Suprapubic skin (tissue), 4 donors: Measurements from ENCODE around the gene ARHGEF1. TPM values are rescaled to one million over a fixed set of nuclear protein-coding genes. Genes with fewer than 3 reads are reported as not detected.

Source experiments
- DNase-seq, 2 donors: peaks; one replicate each; pipeline ENCODE4 v3.0.0-alpha.2; 2019; ENCODE audit warnings: low spot score in 2 of 2
- H3K27ac ChIP-seq: fragments of 200-600 bp; sonication (generic); one replicate; pipeline ENCODE4 v1.5.1; 2019
- H3K27me3 ChIP-seq: fragments of 200-600 bp; sonication (generic); one replicate; pipeline ENCODE4 v1.5.1; 2019
- H3K36me3 ChIP-seq: fragments of 200-600 bp; sonication (generic); one replicate; pipeline ENCODE4 v1.5.1; 2019
- H3K4me1 ChIP-seq: fragments of 200-600 bp; sonication (generic); one replicate; pipeline ENCODE4 v1.5.1; 2019
- H3K4me3 ChIP-seq: fragments of 200-600 bp; sonication (generic); one replicate; pipeline ENCODE4 v1.5.1; 2019; ENCODE audit warnings: mild to moderate bottlenecking
- H3K9me3 ChIP-seq: fragments of 200-600 bp; sonication (generic); one replicate; pipeline ENCODE4 v1.5.1; 2019
- EP300 ChIP-seq: sonication (generic); formaldehyde crosslinking; IDR thresholded peaks from one replicate; pipeline ENCODE4 v1.6.1; 2017; ENCODE audit warnings: antibody characterized with exemption
- POLR2A ChIP-seq, 2 donors: fragments of 450-650 bp; IDR thresholded peaks; one replicate each; pipeline ENCODE4 v1.6.1; 2017; ENCODE audit warnings: antibody characterized with exemption in 2 of 2, mild to moderate bottlenecking in 2 of 2, moderate library complexity in 2 of 2
- POLR2AphosphoS5 ChIP-seq, 3 donors: sonication (generic); formaldehyde crosslinking; IDR thresholded peaks; one replicate each; pipeline ENCODE4 v1.6.1; 2017; ENCODE audit warnings: antibody characterized with exemption in 3 of 3
- WGBS: methylation state at CpG from one replicate; pipeline ENCODE4 v1.1.5; 2018; 5-methylcytosine and 5-hydroxymethylcytosine counted together
- total RNA-seq, 4 donors: library from RNA; depleted of rRNA; stranded (reverse); fragments of >200 nt; gene quantifications; one replicate each; pipeline ENCODE4 v1.1.0, GENCODE V29; 2016
- TF ChIP-seq, protein P1 (sequence below), 2 donors: fragments of 200-600 bp in 1 of 2; fragments of 450-650 bp in 1 of 2; sonication (generic) in 1 of 2; IDR thresholded peaks; one replicate each; pipeline ENCODE4 v1.5.1; 2016 to 2019; ENCODE audit warnings: antibody characterized with exemption in 2 of 2, mild to moderate bottlenecking in 1 of 2, moderate library complexity in 1 of 2

ARHGEF1 gene
- total RNA-seq, 4 donors from 2014 or later: 61.0 to 173 (median 72.1) TPM

DNA sequence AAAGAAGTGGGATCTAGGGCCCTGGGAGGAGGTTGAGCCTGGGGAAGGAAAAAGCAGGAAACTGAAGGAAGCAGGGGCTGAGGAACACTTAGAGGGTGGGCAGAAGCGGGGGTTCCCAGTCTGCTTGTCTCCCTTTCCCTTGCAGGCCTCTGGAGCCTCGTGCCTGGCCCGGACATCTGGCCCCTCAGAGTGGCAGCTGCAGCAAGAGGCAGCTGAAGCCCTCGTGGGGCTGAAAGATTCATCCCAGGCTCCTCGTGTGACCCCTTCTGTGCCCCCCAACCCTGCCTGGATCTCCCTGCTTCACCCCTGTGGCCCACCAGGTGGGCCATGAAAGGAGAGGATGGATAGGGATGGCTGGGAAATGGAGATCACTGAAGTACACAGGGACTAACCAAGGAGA is 32.6 kb upstream of the ARHGEF1 start:
- Histone ChIP-seq H3K27me3 (peaks cover 4% of the 10 kb centered on the region), H3K4me3 (no peak overlapping the region), H3K27ac (no peak overlapping the region), H3K9me3 (no peaks in the 10 kb centered on the region), H3K36me3 (no peaks in the 10 kb centered on the region), H3K4me1 (no peaks in the 10 kb centered on the region)
- TF ChIP-seq, protein P1, sequence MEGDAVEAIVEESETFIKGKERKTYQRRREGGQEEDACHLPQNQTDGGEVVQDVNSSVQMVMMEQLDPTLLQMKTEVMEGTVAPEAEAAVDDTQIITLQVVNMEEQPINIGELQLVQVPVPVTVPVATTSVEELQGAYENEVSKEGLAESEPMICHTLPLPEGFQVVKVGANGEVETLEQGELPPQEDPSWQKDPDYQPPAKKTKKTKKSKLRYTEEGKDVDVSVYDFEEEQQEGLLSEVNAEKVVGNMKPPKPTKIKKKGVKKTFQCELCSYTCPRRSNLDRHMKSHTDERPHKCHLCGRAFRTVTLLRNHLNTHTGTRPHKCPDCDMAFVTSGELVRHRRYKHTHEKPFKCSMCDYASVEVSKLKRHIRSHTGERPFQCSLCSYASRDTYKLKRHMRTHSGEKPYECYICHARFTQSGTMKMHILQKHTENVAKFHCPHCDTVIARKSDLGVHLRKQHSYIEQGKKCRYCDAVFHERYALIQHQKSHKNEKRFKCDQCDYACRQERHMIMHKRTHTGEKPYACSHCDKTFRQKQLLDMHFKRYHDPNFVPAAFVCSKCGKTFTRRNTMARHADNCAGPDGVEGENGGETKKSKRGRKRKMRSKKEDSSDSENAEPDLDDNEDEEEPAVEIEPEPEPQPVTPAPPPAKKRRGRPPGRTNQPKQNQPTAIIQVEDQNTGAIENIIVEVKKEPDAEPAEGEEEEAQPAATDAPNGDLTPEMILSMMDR (IDR thresholded peaks at IDR 0.05): no peak
- TF ChIP-seq POLR2AphosphoS5 (IDR thresholded peaks at IDR 0.05) (no peak), EP300 (no peak), POLR2A (IDR thresholded peaks at IDR 0.05) (no peak)
- no peak for DNase-seq
- whole genome bisulfite sequencing: 62% methylated on average over 5 of the region's 5 CpGs

DNA sequence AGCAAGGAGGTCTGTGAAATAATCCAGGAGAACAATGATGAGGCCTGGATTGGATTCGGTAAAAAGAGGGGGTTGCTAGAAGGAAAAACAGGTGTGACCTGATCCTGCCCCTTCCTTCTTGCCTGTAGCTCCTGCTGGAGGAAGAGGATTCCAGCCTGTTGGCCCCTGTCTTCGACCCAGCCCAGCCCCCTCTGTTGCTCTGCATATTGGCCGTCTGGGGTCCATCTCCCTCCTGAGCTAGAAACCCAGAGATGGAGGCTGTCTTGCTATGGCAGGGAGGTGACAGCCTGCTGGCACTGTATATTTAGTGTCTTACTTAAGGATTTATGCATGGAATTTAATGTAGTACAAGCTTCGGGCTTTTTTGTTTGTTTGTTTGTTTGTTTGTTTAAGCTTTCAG is 31.5 kb upstream of the ARHGEF1 start:
- WGBS: 41% methylated on average over 4 of the region's 4 CpGs
- H3K9me3 ChIP-seq: no peaks in the 10 kb centered on the region
- TF ChIP-seq POLR2AphosphoS5 (IDR thresholded peaks at IDR 0.05): no peak
- no peak for TF ChIP-seq EP300
- TF ChIP-seq POLR2A (IDR thresholded peaks at IDR 0.05): no peak
- TF ChIP-seq, protein P1 (IDR thresholded peaks at IDR 0.05): no peak

DNA sequence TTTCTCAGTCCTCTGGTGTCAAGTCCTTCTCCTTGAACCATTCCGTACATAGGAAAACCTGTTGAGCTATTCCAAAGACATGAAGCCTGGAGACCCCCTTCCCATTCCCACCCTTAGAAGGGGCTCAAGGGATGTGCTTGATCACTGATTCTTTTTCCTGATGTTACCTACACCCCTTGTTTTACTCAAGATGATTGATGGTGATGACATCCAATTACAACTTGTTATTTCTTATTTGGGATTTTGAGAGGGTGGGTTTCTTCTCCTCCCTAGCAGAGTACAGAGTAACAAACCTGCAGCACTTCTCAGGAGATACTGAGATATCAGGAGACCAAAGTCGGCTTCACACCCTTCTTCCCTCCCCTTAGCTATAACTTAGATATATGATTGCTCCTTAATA is 29.6 kb upstream of the ARHGEF1 start:
- no peaks in the 10 kb centered on the region for H3K36me3 ChIP-seq
- DNase-seq: no peak
- no peaks in the 10 kb centered on the region for H3K4me1 ChIP-seq
- no peak overlapping the region for H3K4me3 ChIP-seq
- WGBS: 67% methylated on average over 2 of the region's 2 CpGs
- no peaks in the 10 kb centered on the region for H3K9me3 ChIP-seq
- no peak for TF ChIP-seq POLR2AphosphoS5 (IDR thresholded peaks at IDR 0.05)
- no peak for TF ChIP-seq POLR2A (IDR thresholded peaks at IDR 0.05)
- TF ChIP-seq EP300: no peak
- TF ChIP-seq, protein P1 (IDR thresholded peaks at IDR 0.05): no peak
- peaks cover 4% of the 10 kb centered on the region for H3K27me3 ChIP-seq
- no peak overlapping the region for H3K27ac ChIP-seq

More for the DNA sequence above, 31.5 kb upstream of the ARHGEF1 start:
- H3K27me3 ChIP-seq: peaks cover 4% of the 10 kb centered on the region
- DNase-seq: no peak
- no peaks in the 10 kb centered on the region for H3K36me3 ChIP-seq
- H3K27ac ChIP-seq: no peak overlapping the region
- H3K4me3 ChIP-seq: no peak overlapping the region
- H3K4me1 ChIP-seq: no peaks in the 10 kb centered on the region

DNA sequence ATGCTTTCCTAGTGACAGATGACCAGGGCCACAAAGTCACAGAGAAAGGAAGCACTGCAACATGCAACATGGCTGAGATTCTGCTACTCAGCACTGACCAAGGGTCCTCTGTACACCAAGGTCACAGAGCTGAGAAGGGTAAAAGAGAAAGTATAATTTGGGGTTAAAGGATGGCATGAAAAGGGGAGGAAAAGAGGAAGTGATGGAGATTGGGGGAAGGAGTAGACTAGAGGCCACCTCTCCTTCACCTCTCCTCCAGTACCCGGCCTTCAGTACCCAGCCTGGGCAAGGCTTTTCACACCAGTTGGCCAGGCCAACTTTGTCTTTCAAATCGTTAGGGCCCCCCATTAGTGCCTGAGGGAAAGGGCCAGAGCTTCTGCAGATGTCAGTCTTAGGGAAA is 29.2 kb upstream of the ARHGEF1 start:
- Histone ChIP-seq H3K27ac (no peak overlapping the region), H3K4me3 (no peak overlapping the region), H3K9me3 (no peaks in the 10 kb centered on the region), H3K27me3 (peaks cover 3% of the 10 kb centered on the region), H3K4me1 (no peaks in the 10 kb centered on the region), H3K36me3 (no peaks in the 10 kb centered on the region)
- TF ChIP-seq, protein P1 (IDR thresholded peaks at IDR 0.05): no peak
- TF ChIP-seq POLR2AphosphoS5 (IDR thresholded peaks at IDR 0.05) (no peak), POLR2A (IDR thresholded peaks at IDR 0.05) (no peak), EP300 (no peak)
- WGBS: 43% methylated on average over 2 of the region's 2 CpGs
- no peak for DNase-seq

DNA sequence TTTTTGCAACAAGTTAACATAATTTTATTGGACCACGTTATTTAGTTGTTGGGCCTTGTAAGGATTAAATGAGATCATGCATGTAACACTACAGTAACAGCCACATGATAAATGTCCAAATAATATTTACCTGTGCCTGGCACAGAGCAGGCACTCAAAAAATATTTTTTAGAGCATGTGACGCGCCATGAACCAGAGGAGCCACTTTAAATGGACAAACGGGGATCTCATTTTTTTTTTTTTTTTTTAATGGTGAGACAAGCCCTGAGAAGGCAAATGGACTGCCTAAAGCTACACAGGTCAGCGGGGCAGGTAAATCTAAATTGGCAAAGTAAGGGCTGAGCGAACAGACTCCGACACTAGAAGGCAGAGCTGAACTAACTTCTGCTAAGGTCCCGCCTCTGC is 23.8 kb upstream of the ARHGEF1 start:
- Histone ChIP-seq H3K9me3 (no peaks in the 10 kb centered on the region), H3K4me1 (peaks cover 36% of the 10 kb centered on the region), H3K27me3 (no peaks in the 10 kb centered on the region), H3K27ac (peak overlapping the region; percentile 96), H3K4me3 (peak overlapping the region; percentile 99), H3K36me3 (peaks cover 29% of the 10 kb centered on the region)
- DNase-seq: no peak
- no peak for TF ChIP-seq EP300
- no peak for TF ChIP-seq POLR2A (IDR thresholded peaks at IDR 0.05)
- TF ChIP-seq, protein P1 (IDR thresholded peaks at IDR 0.05): no peak
- TF ChIP-seq POLR2AphosphoS5 (IDR thresholded peaks at IDR 0.05): no peak
- 2% methylated on average over 8 of the region's 8 CpGs for WGBS
